ENCODE measurements around the gene NR1H3.
A peak's percentile ranks its signal among the peaks of the same experiment; 100 is the strongest.

NR1H3 gene

DNA sequence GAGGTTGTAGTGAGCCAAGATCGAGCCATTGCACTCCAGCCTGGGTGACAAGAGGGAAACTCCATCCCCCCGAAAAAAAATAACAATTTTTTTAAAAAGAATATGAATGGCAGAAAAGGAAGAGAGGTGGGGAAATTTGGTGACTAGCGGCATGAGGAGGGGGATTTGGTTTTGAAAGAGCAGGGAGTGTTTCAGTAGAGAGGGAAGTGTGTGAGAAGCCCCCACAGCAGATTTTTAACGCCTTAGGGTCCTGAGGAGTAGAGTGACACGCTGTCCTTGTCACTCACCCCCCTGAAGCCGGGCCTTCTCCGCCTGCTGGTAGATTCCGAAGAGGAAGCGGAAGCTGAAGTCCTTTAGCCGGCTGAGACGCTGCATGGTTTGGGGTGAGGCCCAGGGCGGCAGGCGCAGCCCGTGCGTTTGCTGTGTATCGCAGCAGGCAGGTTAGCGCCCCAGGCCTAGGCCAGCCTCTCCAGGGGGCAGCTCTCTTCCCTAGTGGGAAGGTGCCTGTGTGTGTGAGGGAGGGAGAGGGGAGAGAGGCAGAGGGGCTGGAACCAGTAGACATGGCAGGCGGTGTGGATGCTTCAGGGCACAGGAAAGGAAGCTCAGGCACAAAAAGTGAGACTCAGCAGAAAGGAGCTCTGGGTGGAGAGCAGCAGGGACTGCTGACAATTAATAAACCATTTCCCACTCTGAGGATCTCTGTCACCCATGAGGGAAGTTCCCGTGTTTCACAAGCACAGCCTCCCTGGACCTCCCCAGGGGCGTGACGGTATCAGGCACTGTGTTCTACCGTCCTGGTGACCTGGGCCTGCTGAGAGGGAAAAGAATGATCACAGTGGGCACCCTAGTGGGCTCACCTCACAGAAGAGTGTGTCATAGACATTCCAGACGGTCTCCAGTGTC, 13.1 kb upstream of the NR1H3 start:
- DNase-seq (ENCODE audit: low read depth in 2 of 2) = no peak

DNA sequence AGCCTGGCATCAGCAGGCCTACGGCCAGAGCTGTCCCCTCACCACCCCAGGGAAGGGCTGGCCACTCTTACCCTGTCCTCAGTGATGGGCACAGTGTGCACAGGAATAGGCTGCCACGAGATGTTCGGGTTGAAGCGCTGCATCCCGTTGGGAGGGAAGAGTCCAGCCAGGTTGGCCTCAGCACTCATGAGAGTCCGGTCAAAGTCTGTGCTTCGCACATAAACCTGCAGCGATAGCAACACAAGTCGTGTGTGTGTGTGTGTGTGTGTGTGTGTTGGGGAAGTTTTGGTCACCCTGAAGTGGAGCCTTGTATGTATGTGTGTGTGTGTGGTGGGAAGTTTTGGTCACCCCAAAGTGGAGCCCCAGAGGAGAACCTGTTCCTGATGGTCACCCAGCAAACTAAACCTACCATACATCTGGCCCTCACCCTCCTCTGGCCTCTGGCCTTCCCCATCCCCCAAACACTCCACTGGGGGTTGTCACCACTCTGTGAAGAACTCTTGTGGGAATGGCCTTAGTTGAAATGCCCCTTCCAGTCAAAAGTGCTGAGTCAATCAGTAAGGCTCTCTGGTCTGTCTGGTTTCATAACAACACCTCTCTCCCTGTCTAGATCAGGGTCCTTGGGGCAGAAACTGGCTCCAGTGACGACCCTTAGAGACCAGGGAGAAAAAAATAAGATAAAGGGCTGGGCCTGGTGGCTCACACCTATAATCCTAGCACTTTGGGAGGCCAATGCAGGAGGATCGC, 12.0 kb upstream of the NR1H3 start:
- DNase-seq (ENCODE audit: low read depth in 2 of 2) = no peak

DNA sequence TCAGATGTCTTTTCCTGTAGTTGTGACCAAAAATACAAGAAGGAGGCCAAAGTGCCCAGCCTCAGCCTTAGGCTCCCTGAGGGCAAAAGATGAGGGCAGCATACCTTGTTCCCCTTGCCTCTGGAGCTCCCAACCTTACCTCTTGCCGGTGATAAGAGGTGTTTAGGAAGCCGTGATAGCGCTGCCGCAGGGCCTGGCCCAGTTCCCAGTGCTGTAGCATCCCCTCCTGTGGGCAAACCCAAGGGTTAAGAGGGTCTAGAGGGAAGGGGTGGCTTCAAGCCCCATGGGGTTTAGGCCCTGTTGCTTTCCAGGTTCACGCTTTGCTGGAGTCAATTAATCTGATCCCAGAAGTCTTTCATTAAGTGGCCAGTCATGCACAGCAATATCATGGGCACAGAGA, 10.3 kb upstream of the NR1H3 start:
- DNase-seq (ENCODE audit: low read depth in 2 of 2) = no peak

DNA sequence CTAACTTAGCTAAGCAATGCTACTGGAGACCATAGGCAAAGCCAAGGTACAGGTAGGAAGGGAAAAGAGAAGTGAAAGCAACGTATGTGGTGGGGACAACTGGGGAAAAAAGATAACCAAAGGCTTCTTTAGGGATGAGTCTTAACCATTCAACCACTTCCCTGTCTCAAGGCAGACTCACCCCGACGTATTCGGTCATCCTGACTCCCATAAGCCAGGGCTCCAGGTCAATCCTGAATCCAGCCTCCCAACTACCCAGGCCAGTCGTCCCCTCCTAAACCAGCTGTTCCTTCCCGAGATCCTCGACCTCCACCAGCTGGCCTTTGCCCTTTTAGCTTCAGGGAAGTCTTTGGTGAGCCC, 9.5 kb upstream of the NR1H3 start:
- no peak for DNase-seq (ENCODE audit: low read depth in 2 of 2)

DNA sequence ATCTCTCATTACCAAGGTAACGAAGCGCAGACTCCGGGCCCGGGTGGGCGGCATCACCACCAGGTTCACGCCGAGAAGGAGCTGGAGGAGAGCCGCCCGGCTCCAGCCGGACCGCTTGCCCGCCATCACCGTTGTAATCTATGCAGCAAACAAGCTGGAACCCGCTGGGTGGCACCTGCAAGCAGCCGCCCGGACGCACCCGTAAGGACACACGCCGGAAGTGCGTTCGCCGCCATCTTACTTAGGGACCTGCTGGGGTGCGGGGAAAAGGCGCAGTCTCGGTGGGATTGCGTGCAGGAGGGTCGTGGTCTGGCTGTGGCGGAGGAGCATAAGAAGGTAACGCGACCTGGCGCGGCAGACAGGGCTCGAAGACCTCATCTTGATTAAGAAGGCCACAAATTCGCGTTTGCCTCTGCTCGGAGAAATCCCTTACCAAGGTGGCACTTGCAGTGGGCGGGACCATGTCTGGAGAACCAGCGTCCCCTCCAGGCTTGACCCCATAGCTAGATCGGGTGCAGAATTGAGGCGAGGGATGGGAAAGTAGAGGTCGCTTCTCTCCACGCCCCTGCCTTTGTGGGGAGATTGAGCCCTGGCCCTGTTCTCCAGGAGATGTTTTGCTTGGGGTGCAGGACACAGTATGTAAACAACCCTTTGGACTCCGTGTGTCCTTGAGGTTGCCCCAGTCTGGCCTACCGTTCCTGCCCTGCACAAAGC, 9.0 kb upstream of the NR1H3 start, which contains the start of gene ACP2:
Gene ACP2, minus strand, starts transcription at position 151 of the 714 bp plus-strand sequence. Its CDS starts 25 bp downstream, at position 126.
- DNase-seq (ENCODE audit: low read depth in 2 of 2) = peak; percentile 77 to 79

DNA sequence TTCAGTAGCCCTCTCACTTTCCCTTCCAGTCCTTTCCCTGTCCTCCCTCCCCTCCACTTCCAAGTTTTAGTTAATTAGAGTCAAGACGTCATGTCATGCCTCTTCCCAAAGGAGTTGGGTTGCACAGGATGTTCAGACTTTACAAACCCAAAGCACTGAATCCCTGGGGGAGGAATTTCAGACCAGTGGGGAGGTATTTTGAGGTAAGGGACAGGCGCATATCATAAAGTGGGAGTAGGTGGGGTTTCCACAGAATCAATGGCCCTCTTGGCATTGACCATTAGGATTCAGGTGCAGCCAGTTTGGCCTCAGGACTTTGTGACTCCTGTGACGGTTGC, 8.4 kb upstream of the NR1H3 start:
- DNase-seq (ENCODE audit: low read depth in 2 of 2) = no peak

DNA sequence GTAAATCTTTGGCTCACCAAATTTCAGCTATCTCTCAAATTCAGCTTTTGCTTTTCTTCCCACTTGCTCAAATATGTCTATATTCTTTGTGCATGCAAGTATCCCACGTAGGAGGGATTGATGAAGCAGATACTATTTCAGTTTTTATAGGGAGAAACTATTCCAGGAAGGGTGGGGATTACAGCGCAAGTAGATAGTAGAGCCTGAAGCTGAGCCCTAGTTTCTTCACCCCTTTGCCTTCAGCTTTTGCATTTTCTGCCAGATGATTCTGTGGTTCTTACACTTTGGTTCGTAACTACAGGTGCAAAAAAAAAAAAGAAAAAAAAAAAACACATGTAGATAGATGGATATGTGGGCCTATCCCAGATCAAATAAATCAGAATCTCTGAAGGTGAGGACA, 6.0 kb upstream of the NR1H3 start:
- DNase-seq (ENCODE audit: low read depth in 2 of 2) = no peak

DNA sequence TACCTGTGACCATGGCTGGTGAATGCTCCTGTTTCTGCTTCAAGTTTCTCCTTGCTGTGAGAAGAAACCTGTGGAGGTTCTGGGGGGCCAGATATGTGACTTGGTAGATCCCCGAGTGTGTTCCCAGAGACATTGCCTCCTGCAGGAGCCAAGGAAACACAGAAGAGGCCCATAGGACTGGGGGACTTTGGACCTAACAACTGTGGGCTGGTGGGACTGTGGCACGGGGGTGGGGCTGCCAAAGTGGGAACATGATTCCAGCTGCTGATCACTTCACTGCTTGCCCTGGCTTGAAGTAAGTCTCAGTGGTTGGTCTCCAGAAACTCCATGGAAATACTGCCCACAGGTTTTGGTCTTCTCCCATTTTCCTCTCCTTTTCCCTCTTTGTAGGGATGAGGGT, 4.1 kb upstream of the NR1H3 start:
- DNase-seq (ENCODE audit: low read depth in 2 of 2) = no peak

DNA sequence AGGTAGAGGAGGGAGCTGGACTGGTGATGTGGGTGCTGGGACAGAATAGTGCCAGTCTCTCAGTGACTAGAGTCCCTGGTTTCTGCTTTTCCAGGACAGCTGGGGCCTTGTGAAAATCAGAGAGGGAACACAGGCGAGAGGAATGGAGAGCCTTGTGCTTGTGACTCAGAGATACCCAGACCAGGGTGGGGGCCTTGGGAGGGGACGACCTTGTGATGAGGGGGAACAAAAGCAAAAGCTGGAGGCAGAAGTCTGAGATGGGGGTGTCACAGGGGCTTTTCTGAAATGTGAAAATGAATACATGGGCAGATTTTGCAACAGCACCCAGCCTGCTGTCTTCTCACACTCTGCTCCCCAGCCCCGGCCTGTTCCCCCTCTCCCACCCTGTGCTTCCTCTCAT, 3.4 kb upstream of the NR1H3 start:
- no peak for DNase-seq (ENCODE audit: low read depth in 2 of 2)

DNA sequence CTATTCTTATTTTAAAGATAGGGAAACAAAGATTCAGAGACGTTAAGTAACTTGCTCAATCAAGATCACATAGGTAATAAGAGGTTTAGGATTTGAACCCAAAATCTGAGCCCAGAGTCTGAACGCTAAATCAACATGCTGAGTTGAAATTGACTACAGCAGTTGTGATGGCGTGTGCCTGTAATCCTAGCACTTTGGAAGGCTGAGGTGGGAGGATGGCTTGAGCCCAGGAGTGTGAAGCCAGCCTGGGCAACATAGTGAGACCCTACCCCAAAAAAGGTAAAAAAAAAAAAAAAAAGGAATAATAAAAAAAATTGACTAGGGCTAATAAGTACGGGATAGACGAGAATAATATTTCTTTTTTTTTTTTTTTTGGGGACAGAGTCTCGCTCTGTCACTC, 1.4 kb upstream of the NR1H3 start:
- no peak for DNase-seq (ENCODE audit: low read depth in 2 of 2)

DNA sequence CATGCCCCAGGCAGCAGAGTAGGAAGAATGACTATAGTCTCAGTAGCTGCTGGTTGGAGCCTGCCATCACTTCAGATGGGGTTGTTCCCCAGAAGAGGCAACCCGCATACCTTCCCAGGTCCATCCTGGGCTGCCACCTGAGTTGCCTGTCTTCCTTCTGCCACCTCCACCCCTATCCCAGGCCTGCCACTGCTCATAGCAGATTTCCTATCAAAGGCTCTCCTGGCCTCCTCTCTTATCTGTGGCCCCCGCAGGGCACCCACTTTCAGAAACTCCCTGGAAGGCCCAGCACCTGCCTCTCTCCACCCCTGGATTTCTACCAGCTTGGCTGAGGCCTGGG, 649 bp upstream of the NR1H3 start:
- DNase-seq (ENCODE audit: low read depth in 2 of 2) = no peak

DNA sequence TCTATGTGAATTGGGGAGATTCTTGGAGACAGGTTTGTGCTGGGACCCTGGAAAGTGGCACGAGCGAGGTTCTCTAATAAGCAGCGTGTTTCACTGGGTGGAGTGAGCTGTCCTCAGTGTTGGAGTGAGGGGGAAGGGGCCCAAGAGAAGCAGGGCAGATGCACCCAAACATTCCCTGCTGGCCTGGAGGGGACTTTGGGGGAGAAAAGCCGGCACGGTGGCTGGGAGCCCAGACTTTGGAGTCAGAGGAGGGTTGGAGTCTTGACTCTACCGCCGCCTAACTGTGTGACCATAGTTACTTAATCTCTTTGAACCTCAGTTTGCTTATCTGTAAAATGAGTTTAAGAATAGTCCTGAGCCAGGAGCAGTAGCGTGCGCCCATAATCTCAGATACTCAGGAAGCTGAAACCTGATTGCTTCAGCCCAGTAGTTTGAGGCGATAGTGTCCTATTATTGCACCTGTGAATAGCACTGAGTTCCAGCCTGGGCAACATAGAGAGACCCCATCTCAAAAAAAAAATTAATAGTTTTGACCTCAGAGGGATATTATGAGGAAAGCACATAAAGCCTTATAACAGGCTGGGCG, 614 bp downstream of the NR1H3 start:
- no peak for DNase-seq (ENCODE audit: low read depth in 2 of 2)

DNA sequence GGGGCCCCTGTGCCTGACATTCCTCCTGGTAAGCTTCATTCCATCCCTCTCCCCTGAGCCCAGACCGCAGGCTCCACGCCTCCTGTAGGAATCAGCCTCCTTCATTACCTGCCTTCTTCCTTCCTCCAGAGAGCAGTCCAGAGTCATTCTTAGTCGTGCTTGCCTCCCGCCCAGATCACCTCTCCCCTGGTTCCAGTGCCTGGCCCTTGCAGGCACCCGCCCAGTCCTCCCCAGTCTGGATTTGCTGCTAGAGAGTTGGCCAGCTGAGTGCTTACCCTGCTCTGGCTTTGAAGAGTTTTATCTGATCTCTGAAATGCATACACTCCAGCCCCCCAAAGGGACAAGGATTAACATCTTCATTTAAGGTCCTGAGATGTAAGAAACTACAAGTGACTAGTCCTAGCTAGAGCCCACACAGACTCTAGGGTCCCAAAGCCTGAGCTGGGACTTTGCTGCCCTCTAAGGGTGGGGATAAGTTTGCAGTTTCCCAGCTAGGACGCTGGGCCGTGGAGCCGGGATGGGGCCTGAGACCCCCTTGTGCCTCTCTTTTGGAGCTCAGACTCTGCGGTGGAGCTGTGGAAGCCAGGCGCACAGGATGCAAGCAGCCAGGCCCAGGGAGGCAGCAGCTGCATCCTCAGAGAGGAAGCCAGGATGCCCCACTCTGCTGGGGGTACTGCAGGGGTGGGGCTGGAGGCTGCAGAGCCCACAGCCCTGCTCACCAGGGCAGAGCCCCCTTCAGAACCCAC, 1.6 kb downstream of the NR1H3 start:
- DNase-seq (ENCODE audit: low read depth in 2 of 2) = peak in 1 of 2 donors; percentile 25

DNA sequence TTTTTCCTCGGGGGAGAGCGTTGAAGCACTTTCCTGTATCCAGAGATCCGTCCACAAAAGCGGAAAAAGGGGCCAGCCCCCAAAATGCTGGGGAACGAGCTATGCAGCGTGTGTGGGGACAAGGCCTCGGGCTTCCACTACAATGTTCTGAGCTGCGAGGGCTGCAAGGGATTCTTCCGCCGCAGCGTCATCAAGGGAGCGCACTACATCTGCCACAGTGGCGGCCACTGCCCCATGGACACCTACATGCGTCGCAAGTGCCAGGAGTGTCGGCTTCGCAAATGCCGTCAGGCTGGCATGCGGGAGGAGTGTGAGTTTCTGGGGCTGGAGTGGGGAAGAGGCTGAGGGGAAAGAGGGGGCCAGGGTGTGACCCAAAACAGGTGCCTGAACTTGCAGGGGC, 2.6 kb downstream of the NR1H3 start:
- DNase-seq (ENCODE audit: low read depth in 2 of 2) = no peak

DNA sequence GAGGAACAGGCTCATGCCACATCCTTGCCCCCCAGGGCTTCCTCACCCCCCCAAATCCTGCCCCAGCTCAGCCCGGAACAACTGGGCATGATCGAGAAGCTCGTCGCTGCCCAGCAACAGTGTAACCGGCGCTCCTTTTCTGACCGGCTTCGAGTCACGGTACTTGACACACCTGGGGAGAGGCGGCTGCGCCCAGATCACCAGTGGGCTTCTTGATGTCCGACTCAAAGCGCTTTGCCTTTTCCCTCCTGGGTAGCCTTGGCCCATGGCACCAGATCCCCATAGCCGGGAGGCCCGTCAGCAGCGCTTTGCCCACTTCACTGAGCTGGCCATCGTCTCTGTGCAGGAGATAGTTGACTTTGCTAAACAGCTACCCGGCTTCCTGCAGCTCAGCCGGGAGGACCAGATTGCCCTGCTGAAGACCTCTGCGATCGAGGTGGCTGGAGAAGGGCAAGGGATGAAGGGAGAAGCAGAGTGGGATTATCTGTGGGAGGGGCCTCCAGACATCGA, 3.5 kb downstream of the NR1H3 start:
- DNase-seq (ENCODE audit: low read depth in 2 of 2) = no peak

DNA sequence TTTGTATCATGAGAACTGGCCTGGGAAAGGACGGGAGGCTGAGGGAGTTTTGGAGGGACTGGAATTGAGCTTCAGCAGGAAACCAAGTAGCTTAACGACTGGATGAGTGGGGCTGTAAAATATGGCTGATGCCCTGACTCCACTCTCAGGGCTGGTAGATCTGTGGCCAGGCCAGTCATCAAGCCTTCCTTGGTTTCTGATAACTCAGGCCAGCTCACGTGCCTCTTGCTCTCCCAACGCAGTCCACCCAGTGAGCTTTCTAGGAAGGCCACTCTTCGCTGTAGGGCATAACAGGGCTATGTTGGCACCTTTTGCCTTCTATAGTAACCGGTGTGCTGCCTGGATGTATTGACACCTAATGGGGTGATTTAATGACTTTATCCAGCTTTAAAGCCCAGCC, 6.3 kb downstream of the NR1H3 start:
- DNase-seq (ENCODE audit: low read depth in 2 of 2) = no peak

DNA sequence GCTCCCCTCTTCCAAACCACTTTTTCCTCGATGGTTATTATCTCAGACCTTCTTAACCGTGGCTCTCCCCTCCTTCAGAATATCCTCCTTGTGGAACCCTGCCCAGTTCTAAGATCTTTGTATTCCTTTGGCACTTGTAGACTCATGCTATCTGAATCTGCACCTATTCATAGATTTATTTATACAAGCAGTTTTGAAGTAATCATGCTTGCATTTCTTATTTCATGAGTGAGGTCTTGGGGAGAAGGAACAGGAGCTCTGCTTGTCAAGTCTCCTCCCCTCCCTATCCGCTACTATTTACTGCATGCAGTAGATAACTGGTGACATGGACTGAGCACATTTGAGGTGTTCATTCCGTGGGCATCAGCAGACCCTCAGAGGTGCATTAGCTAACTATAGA, 6.7 kb downstream of the NR1H3 start:
- DNase-seq (ENCODE audit: low read depth in 2 of 2) = no peak

DNA sequence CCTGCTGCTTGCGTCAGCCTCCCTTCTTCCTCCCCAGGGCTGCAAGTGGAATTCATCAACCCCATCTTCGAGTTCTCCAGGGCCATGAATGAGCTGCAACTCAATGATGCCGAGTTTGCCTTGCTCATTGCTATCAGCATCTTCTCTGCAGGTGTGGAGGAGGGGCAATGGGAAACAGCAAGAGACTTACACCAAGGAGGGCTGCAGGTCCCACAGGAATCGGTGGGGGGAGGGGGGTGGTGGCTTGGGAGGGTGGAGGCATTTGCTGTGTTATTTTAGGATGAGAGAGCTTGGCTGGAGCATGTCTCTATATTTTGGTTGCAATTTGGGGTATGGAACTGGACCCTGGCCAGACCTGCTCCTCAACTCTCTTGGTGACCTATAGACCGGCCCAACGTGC, 10.1 kb downstream of the NR1H3 start:
- no peak for DNase-seq (ENCODE audit: low read depth in 2 of 2)

DNA sequence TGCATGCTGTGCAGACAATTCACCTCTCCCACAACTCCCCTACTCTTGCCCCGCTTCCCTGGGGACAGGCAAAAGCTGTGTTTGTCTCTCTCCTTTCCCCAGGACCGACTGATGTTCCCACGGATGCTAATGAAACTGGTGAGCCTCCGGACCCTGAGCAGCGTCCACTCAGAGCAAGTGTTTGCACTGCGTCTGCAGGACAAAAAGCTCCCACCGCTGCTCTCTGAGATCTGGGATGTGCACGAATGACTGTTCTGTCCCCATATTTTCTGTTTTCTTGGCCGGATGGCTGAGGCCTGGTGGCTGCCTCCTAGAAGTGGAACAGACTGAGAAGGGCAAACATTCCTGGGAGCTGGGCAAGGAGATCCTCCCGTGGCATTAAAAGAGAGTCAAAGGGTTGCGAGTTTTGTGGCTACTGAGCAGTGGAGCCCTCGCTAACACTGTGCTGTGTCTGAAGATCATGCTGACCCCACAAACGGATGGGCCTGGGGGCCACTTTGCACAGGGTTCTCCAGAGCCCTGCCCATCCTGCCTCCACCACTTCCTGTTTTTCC, 10.7 kb downstream of the NR1H3 start:
- DNase-seq (ENCODE audit: low read depth in 2 of 2) = no peak

DNA sequence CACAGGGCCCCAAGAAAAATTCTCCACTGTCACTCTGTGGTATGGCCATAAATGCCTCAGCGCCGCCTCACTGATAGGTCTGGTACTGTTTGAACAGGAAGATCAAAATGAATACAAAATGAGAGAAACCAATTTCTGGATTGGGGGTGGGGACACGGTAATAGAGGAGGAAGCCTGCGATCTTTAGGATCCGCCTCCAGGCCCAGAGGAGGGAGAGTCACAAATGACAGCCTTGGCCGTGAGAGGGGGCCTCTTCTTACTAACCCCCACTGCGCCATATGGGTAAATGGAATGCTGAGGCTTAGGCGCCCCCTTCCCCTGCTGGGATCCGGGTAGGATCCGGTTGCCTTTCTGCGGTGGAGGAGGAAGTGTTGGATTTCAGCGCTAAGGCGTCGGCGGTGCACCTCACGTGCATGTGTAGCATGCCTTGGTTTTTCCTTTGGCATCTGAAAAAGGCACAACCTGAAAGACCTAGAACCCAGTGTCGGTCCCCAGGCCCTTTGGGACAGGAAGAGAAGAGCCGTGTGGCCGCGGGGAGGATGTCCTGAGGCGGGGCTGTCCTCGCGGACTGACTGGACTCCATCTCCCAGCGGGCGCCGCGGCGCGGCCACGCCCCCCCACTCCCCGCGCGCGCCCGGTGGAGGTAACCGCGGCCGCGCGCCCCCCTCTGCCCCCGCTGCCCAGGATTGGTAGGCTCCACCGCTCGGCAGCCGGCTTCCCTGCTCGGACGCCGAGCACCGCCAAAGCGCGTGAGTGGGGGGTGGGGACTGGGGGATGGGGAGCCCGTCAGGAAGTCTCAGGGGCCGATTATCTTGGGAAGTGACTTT, 11.4 kb downstream of the NR1H3 start:
- DNase-seq (ENCODE audit: low read depth in 2 of 2) = peak; percentile 73 to 77
